Effector memory CD4-positive, alpha-beta T cell (primary cell): ENCODE measurements around the gene SERPINB12.

ENCODE experiments used
- DNase-seq, 3 donors: peaks; one replicate each; pipeline ENCODE4 v3.0.0-alpha.2; 2020
- H3K27ac ChIP-seq: 2 replicates; pipeline ENCODE4 v1.7.0; 2013; ENCODE audit warnings: mild to moderate bottlenecking, low read length, moderate library complexity; ENCODE audit not compliant: insufficient read depth, poor library complexity, severe bottlenecking
- H3K27me3 ChIP-seq: replicated peaks from 2 replicates; pipeline ENCODE4 v1.7.0; 2013; ENCODE audit warnings: mild to moderate bottlenecking, low read length; ENCODE audit not compliant: insufficient read depth, control insufficient read depth, poor library complexity, severe bottlenecking
- H3K36me3 ChIP-seq: 2 replicates; pipeline ENCODE4 v1.7.0; 2013; ENCODE audit warnings: mild to moderate bottlenecking, low read length, moderate library complexity; ENCODE audit not compliant: control insufficient read depth, insufficient read depth
- H3K4me1 ChIP-seq: 2 replicates; pipeline ENCODE4 v1.7.0; 2013; ENCODE audit warnings: low read length, mild to moderate bottlenecking; ENCODE audit not compliant: control insufficient read depth, insufficient read depth, poor library complexity, severe bottlenecking
- H3K4me3 ChIP-seq: 2 replicates; pipeline ENCODE4 v1.7.0; 2013; ENCODE audit warnings: low read length, low read depth, mild to moderate bottlenecking; ENCODE audit not compliant: insufficient read depth, poor library complexity, severe bottlenecking
- H3K9me3 ChIP-seq: 2 replicates; pipeline ENCODE4 v1.7.0; 2013; ENCODE audit warnings: mild to moderate bottlenecking, low read length, moderate library complexity; ENCODE audit not compliant: control insufficient read depth

Gene SERPINB12

DNA sequence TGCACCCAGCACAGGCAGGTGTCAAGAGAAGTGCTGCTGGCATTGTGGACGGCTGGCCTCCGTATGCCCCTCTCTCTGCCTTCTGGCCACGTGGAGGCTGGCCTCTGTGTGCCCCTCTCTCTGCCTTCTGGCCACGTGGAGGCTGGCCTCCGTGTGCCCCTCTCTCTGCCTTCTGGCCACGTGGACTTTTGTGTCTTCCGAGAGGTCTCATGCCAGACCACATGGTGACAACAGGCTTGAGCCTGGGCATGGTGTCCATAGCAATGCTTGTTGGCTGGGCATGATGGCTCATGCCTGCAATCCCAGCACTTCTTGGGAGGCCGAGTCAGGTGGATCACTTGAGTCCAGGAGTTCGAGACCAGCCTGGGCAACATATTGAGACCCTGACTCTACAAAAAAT lies 25.7 kb downstream of the SERPINB12 start:
- DNase-seq, result no peak
- no peaks in the 10 kb centered on the region for H3K4me1 ChIP-seq
- H3K9me3 ChIP-seq, result no peaks in the 10 kb centered on the region
- no peak overlapping the region for H3K4me3 ChIP-seq
- H3K27ac ChIP-seq, result no peak overlapping the region
- no peaks in the 10 kb centered on the region for H3K36me3 ChIP-seq
- H3K27me3 ChIP-seq, result no peaks in the 10 kb centered on the region

DNA sequence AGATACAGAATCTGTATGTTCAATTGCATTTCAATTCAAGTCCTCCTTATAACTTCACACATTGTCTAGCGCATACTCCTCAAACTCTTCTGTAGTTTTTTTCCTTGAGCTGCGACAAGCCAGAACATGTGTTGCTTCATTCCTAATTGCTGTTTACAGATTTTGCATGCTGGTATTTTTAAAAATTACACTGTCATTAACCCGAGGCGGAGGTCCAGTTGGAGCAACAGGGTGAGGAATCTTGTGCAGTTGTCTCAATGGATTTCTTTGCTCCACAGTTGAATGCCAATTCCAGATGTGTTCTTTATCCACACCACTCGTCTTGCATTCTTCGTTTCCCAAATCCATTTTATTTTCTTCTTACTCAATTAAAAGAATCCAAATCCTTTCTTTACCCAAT lies 28.6 kb downstream of the SERPINB12 start:
- H3K4me1 ChIP-seq, result no peaks in the 10 kb centered on the region
- H3K36me3 ChIP-seq, result no peaks in the 10 kb centered on the region
- no peaks in the 10 kb centered on the region for H3K27me3 ChIP-seq
- H3K27ac ChIP-seq, result no peak overlapping the region
- no peak for DNase-seq
- no peak overlapping the region for H3K4me3 ChIP-seq
- no peaks in the 10 kb centered on the region for H3K9me3 ChIP-seq

DNA sequence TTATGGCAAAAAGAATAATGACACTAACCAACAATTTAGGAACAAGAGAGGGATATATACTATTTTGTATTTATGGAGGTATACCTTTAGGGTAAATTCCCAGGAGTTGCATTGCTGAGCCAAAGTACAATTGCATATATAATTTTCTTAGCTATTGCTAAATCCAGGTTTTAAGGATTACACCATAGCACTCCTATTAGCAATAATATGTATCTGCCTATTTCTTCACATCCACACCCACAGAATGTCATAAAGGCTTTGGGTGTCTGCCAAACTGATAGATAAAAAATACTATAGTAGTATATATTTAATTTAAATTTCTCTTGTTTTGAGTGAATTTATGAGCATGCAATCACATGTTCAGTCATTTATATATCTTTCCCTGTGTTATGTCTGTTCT lies 33.5 kb downstream of the SERPINB12 start:
- Histone ChIP-seq H3K36me3 (no peaks in the 10 kb centered on the region), H3K9me3 (no peaks in the 10 kb centered on the region), H3K27ac (no peak overlapping the region), H3K4me1 (no peaks in the 10 kb centered on the region), H3K27me3 (no peaks in the 10 kb centered on the region), H3K4me3 (no peak overlapping the region)
- DNase-seq, result no peak

DNA sequence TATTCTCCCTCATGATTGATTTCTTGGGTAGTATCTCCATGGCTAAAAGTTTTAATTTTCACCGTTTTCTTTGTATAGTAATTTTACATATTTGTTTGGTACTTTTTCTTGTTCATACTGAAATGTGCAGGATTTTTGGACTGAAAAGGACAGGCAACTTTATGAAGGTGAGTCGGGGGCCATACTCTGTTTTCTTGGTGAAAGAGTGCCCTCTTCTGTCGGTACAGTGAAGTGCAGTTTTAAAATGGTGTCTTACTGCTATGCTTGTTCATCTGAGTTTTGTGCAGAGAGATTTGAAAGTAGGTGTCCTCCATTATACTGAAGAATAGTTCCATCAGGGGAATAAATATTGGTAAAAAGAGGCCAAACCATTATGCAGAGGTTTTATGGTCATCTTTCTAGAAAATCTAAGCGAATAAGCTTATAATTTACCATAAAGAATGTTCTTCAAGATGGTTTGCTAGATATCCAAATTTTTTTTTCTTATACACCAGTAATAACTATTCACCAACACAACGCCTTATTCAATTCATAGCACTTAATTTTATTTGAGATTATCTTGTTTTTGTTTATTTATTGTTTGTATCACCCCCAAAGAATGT lies 36.3 kb downstream of the SERPINB12 start:
- Histone ChIP-seq H3K36me3 (no peaks in the 10 kb centered on the region), H3K27me3 (no peaks in the 10 kb centered on the region), H3K4me1 (no peaks in the 10 kb centered on the region), H3K27ac (no peak overlapping the region), H3K4me3 (no peak overlapping the region), H3K9me3 (no peaks in the 10 kb centered on the region)
- DNase-seq, result no peak

DNA sequence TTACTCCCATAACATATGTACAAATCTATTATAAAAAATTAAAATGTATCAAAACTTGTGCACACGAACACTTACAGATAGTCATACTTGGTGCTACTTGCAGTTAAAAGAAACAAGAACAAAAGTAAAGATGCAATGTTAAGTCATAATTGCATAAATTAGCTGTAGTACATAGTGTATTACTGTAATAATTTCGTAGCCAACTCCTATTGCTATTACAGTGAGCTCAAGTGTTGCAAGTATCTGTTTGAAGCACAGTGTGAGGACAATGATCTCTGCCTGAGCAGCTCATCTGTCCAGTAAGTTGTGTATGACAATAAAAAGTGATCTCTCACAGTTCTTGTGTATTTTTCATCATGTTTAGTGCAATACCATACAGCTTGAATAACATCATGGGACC lies 37.4 kb downstream of the SERPINB12 start:
- Histone ChIP-seq H3K36me3 (no peaks in the 10 kb centered on the region), H3K27ac (no peak overlapping the region), H3K27me3 (no peaks in the 10 kb centered on the region), H3K4me1 (no peaks in the 10 kb centered on the region), H3K4me3 (no peak overlapping the region), H3K9me3 (no peaks in the 10 kb centered on the region)
- no peak for DNase-seq

DNA sequence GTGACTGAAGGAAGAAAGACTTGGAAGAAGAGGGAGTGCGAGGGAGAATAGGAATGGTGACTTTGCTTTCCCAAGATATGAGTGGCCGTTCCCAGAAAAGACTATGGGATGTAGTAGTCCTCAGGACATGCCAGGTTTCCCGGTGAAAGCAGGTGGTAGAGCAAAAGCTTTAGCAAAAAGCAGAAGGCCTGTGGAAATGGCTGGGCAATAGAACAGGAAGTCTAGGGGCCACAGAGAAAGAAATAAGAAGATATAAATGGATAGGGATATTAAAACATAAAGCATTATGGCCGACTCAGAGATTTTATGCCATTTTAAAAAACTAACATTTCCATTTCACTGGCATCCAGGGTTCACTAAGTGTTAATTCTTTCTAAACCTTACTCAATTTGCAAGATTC lies 43.8 kb downstream of the SERPINB12 start:
- no peak overlapping the region for H3K27ac ChIP-seq
- no peaks in the 10 kb centered on the region for H3K36me3 ChIP-seq
- no peak for DNase-seq
- no peaks in the 10 kb centered on the region for H3K4me1 ChIP-seq
- no peak overlapping the region for H3K4me3 ChIP-seq
- H3K27me3 ChIP-seq, result no peaks in the 10 kb centered on the region
- no peaks in the 10 kb centered on the region for H3K9me3 ChIP-seq

DNA sequence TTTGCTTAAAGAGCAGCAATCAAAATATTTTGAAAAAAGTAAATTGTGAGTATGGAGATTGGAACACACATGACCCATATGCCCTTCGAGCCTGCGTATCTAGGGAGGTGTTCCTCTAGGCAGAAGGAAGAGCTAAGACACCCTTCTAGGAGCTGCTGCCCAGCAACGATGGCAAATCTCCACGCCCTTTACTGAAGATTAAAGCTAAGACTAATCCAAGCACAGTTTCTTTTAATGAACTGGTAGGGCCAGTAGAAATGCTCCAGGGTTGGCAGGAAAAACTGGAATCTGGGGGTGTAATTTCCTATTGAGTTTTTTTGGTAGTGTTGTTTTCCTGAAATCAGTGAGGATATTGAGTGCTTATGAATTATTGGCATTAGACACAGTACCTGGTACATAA lies 44.3 kb downstream of the SERPINB12 start:
- Histone ChIP-seq H3K4me3 (no peak overlapping the region), H3K4me1 (no peaks in the 10 kb centered on the region), H3K9me3 (no peaks in the 10 kb centered on the region), H3K27me3 (no peaks in the 10 kb centered on the region), H3K27ac (no peak overlapping the region), H3K36me3 (no peaks in the 10 kb centered on the region)
- no peak for DNase-seq

DNA sequence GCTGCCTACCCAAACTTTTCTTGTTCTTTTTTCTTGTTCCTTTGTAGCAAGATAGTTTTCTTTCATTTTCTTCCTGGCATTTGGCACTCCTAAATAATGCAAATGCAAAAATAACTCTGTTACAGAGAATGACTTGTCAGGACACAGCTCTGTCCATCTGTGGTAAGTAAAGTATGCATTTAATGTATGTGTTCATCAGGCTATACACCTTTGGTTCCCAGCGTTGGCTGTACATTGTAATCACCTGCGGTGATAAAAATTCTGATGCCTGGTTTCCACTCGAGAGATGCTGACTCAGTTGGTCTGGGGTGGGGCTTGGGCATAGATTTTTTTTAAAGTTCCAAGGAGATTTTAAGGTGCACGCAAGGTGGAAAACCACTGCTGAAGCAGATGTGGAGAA lies 44.8 kb downstream of the SERPINB12 start, which contains the start of gene SERPINB13:
Gene SERPINB13, plus strand, starts transcription at position 378 of the 400 bp plus-strand sequence. CDS start 1,325 bp downstream, outside the sequence.
- Histone ChIP-seq H3K36me3 (no peaks in the 10 kb centered on the region), H3K27me3 (no peaks in the 10 kb centered on the region), H3K27ac (no peak within 1 kb of the TSS), H3K4me1 (no peaks in the 10 kb centered on the region), H3K4me3 (no peak within 1 kb of the TSS), H3K9me3 (no peaks in the 10 kb centered on the region)
- DNase-seq, result no peak

DNA sequence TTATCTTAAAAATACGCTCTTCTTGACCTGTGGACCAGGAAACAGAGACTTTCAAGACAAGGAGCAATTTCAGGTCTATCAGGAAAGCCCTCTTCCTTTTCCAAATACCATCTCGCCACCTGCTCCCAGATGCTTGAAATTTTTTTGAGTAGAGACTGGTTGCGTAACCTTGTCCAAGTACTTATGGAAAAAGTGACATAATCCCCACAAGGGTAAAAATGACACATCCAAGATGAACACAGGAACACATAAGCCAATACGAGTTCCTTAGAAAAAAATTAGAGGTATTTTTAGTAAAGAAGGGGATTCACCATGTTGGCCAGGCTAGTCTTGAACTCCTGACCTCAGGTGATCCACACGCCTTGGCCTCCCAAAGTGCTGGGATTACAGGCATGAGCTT lies 46.7 kb downstream of the SERPINB12 start:
- no peak overlapping the region for H3K27ac ChIP-seq
- no peaks in the 10 kb centered on the region for H3K4me1 ChIP-seq
- no peaks in the 10 kb centered on the region for H3K27me3 ChIP-seq
- no peaks in the 10 kb centered on the region for H3K36me3 ChIP-seq
- no peak overlapping the region for H3K4me3 ChIP-seq
- DNase-seq, result no peak
- no peaks in the 10 kb centered on the region for H3K9me3 ChIP-seq

DNA sequence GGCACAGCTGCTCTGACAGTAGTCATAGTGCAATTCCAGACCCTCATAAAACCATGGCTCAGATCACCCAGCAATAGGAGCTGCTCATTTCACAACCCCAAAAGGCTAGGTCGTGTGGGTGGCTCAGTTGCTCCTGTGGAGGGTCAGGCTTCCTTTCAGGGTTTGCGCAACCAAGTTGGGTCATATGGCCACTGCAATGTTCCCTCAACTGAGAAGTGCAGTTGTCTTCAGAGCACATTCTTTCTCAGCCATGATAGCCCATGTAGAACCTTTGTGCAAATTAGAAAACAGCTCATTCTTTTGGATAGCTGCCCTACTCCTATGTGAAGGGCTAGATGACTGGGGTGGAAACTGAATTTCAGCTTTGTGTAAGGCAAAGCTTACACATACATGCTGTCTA lies 48.2 kb downstream of the SERPINB12 start:
- no peak for DNase-seq

More for the DNA sequence above, 48.2 kb downstream of the SERPINB12 start:
- no peak overlapping the region for H3K27ac ChIP-seq
- H3K4me3 ChIP-seq, result no peak overlapping the region
- no peaks in the 10 kb centered on the region for H3K4me1 ChIP-seq
- H3K9me3 ChIP-seq, result no peaks in the 10 kb centered on the region
- no peaks in the 10 kb centered on the region for H3K36me3 ChIP-seq
- H3K27me3 ChIP-seq, result no peaks in the 10 kb centered on the region
